Heart left ventricle (tissue), 16 donors: ENCODE measurements around the gene PSMD14. TPM values are rescaled to one million over a fixed set of nuclear protein-coding genes. Genes with fewer than 3 reads are reported as not detected.

Source experiments
- ATAC-seq, 4 donors: fragments of 200-7000 bp; cut with Tn5 transposase; one replicate each; pipeline ENCODE4 v1.9.1; 2020 to 2022; ENCODE audit warnings: moderate library complexity in 4 of 4, mild to moderate bottlenecking in 3 of 4, moderate number of reproducible peaks in 1 of 4
- DNase-seq, 5 donors: peaks; one replicate each; pipeline ENCODE4 v3.0.0-alpha.2; 2020
- H3K27ac ChIP-seq, 12 donors: fragments of 200-600 bp; sonication (generic) in 4 of 12; one replicate each; pipeline versions ENCODE4 v1.5.0 to v1.8.0; 2016 to 2022; ENCODE audit warnings: mild to moderate bottlenecking in 2 of 12
- H3K27me3 ChIP-seq, 9 donors: fragments of 200-600 bp; sonication (generic) in 2 of 9; one replicate each; pipeline versions ENCODE4 v1.5.1 to v1.8.0; 2016 to 2022; ENCODE audit warnings: mild to moderate bottlenecking in 3 of 9
- H3K36me3 ChIP-seq, 9 donors: fragments of 200-600 bp; sonication (generic) in 2 of 9; one replicate each; pipeline versions ENCODE4 v1.5.0 to v1.8.0; 2018 to 2022; ENCODE audit warnings: mild to moderate bottlenecking in 2 of 9
- H3K4me1 ChIP-seq, 12 donors: fragments of 200-600 bp; sonication (generic) in 4 of 12; one replicate each; pipeline versions ENCODE4 v1.5.0 to v1.8.0; 2016 to 2022; ENCODE audit warnings: mild to moderate bottlenecking in 3 of 12
- H3K4me3 ChIP-seq, 12 donors: fragments of 200-600 bp; sonication (generic) in 4 of 12; one replicate each; pipeline versions ENCODE4 v1.5.0 to v1.8.0; 2017 to 2022; ENCODE audit warnings: mild to moderate bottlenecking in 9 of 12, moderate library complexity in 4 of 12
- H3K9me3 ChIP-seq, 12 donors: fragments of 200-600 bp; sonication (generic) in 4 of 12; one replicate each; pipeline versions ENCODE4 v1.5.0 to v1.8.0; 2016 to 2022; ENCODE audit warnings: mild to moderate bottlenecking in 1 of 12
- POLR2A ChIP-seq, 2 donors: fragments of 450-650 bp; IDR thresholded peaks; one replicate each; pipeline ENCODE4 v1.6.1; 2017; ENCODE audit warnings: antibody characterized with exemption in 2 of 2, mild to moderate bottlenecking in 2 of 2, moderate library complexity in 2 of 2
- WGBS, 4 donors: extraction: QIAGEN DNeasy Blood & Tissue Kit in 2 of 4; methylation state at CpG; one replicate each; pipeline versions ENCODE4 v1.1.5 to v1.1.7; 2013 to 2018; 5-methylcytosine and 5-hydroxymethylcytosine counted together
- intact Hi-C, 10 donors: fragments of 100-400 bp; cut with DNase I; formaldehyde crosslinking; loops; one replicate each; pipeline versions ENCODE4 v1.11.1 to v1.14.2; 2022
- polyA plus RNA-seq, 2 donors: library from polyadenylated mRNA; stranded (reverse); fragments of 200-250 nt; gene quantifications; one replicate each; pipeline ENCODE4 v1.2.3, GENCODE V29; 2013
- total RNA-seq, 9 donors: library from RNA; depleted of rRNA in 2 of 9; stranded (reverse); fragments of >200 nt in 2 of 9; fragmentation: NEBNext Ultra II Directional in 3 of 9; extraction: Animal tissue kit (Norgen Biotek cat#: 25700) in 3 of 9; gene quantifications; one replicate each; pipeline versions ENCODE4 v1.1.0 to v1.2.4, GENCODE V29; 2016 to 2023
- TF ChIP-seq, protein P1 (sequence below), 12 donors: fragments of 200-600 bp; sonication (generic) in 4 of 12; IDR thresholded peaks; one replicate each; pipeline versions ENCODE4 v1.5.0 to v1.8.0; 2018 to 2022; ENCODE audit warnings: antibody characterized with exemption in 12 of 12, mild to moderate bottlenecking in 5 of 12
- donor health status: ischemic (EF 13 %, LVEDD 7.1; RV severe dilation, severe dysfunction).
- donor health status: healthy with polysubstance abuse.
- donor health status: DM: no; HTN: yes; CAD: no.
- donor health status: DM: no; HTN: no; CAD: no.
- donor health status: ischemic (EF 25% LVEDD 6.9; RV normal size, moderate dysfunction).
- donor health status: ischemic (EF 25% LVEDD 5.7; RV mildly dilated, moderate dysfunction).
- donor health status: healthy.
- donor health status: DM: yes; HTN: yes; CAD: no.
- donor health status: ischemic (EF 35%, LVEDD 5.7; RV mildly dilated, moderate dysfunction).
- donor health status: nonischemic (EF 11% LVEDD 7.7; RV severe dilation, severe dysfunction).
- donor health status: DM: yes; HTN: yes; CAD: no.
- donor health status: PGD.
- donor health status: ischemic (EF 29% LVEDD 5.4; RV normal size, mild dysfunction).
- donor health status: nonischemic (EF 23%, LVEDD 6.1; RV moderate dilation, normal function).

PSMD14 gene
- total and polyA plus RNA-seq, 11 donors: 22.9 to 87.7 (median 46.1) TPM

- peaks cover 0 to 15% (median 0%) of the 10 kb centered on the region in 9 donors for H3K36me3 ChIP-seq
- H3K27me3 ChIP-seq: no peaks in the 10 kb centered on the region
- 91 to 96% (median 93%) methylated on average over 3 of the region's 3 CpGs for WGBS, 4 donors
- DNase-seq: no peak
- ATAC-seq: no peak
- intact Hi-C loops: no loop called here
- TF ChIP-seq, protein P1, sequence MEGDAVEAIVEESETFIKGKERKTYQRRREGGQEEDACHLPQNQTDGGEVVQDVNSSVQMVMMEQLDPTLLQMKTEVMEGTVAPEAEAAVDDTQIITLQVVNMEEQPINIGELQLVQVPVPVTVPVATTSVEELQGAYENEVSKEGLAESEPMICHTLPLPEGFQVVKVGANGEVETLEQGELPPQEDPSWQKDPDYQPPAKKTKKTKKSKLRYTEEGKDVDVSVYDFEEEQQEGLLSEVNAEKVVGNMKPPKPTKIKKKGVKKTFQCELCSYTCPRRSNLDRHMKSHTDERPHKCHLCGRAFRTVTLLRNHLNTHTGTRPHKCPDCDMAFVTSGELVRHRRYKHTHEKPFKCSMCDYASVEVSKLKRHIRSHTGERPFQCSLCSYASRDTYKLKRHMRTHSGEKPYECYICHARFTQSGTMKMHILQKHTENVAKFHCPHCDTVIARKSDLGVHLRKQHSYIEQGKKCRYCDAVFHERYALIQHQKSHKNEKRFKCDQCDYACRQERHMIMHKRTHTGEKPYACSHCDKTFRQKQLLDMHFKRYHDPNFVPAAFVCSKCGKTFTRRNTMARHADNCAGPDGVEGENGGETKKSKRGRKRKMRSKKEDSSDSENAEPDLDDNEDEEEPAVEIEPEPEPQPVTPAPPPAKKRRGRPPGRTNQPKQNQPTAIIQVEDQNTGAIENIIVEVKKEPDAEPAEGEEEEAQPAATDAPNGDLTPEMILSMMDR (IDR thresholded peaks at IDR 0.05): no peak
- TF ChIP-seq POLR2A (IDR thresholded peaks at IDR 0.05): no peak
- no peak overlapping the region for H3K27ac ChIP-seq
- no peaks in the 10 kb centered on the region for H3K9me3 ChIP-seq
- H3K4me3 ChIP-seq: no peak overlapping the region
- peaks cover 0 to 24% (median 10%) of the 10 kb centered on the region in 12 donors for H3K4me1 ChIP-seq
Measured at GRCh38 chr2:161312996-161313395, 4.8 kb downstream of the PSMD14 start.

DNA sequence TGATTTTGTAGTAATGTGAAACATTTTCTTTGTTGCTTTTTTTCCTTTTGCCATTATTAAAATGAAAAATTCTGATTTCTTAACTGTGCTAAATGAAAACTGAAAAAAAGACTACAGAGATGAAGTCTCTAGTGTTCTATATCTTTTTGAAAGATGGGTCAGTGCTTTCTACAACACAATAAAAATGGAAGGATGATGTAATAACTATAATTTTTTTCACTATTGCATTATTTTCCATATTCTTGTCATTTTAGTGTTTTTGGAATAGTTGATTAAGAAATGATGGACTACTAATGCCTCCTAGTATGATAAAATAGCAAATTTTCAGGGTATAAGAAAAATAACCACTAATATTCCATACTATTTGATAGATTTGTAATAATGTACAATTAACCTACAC, 7.2 kb downstream of the PSMD14 start:
- peaks cover 0 to 22% (median 0%) of the 10 kb centered on the region in 9 donors for H3K36me3 ChIP-seq
- peaks cover 0 to 7% (median 0%) of the 10 kb centered on the region in 12 donors for H3K4me1 ChIP-seq
- intact Hi-C loops: no loop called here
- H3K9me3 ChIP-seq: no peaks in the 10 kb centered on the region
- no peak overlapping the region for H3K27ac ChIP-seq
- no peaks in the 10 kb centered on the region for H3K27me3 ChIP-seq
- DNase-seq (no peak), ATAC-seq (no peak)
- TF ChIP-seq, protein P1 (IDR thresholded peaks at IDR 0.05): no peak
- TF ChIP-seq POLR2A (IDR thresholded peaks at IDR 0.05): no peak
- no peak overlapping the region for H3K4me3 ChIP-seq

- Histone ChIP-seq H3K27ac (no peak overlapping the region), H3K4me1 (peaks cover 0 to 7% (median 0%) of the 10 kb centered on the region in 12 donors), H3K27me3 (no peaks in the 10 kb centered on the region), H3K9me3 (no peaks in the 10 kb centered on the region), H3K36me3 (peaks cover 0 to 27% (median 10%) of the 10 kb centered on the region in 9 donors), H3K4me3 (no peak overlapping the region)
- ATAC-seq (no peak), DNase-seq (no peak)
- intact Hi-C loops: no loop called here
- TF ChIP-seq, protein P1 (IDR thresholded peaks at IDR 0.05): no peak
- no peak for TF ChIP-seq POLR2A (IDR thresholded peaks at IDR 0.05)
Measured at GRCh38 chr2:161316701-161317100, 8.5 kb downstream of the PSMD14 start.

DNA sequence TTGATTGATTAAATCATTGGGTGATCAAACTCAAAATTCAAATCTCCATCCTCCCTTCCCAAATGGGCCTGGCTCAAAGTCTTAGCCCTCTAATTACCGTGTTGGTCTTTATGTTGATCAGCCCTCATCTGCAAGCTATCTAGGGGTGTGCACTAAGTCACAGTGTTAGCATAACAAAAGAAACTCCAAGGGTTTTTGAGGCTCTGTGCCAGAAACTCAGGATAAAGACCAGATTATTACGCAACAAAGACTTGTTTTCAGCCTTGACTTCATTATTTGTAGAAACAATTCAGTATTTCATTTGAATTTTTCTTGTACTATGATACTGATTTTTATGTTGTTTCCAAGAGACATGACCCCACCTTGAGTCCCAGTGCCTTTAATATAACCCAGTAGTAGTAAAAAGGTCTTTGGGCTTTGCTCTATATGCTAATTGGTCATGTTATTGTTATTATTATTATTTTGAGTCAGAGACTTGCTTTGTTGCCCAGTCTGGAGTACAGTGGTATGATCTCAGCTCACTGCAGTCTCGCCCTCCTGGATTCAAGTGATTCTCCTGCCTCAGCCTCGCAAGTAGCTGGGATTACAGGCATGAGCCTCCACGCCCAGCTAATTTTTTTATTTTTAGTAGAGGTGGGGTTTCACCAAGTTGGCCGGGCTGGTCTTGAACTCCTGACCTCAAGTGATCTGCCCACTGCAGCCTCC, 13.9 kb downstream of the PSMD14 start:
- 94 to 96% (median 94%) methylated on average over 6 of the region's 6 CpGs for WGBS, 4 donors
- no peak overlapping the region for H3K4me3 ChIP-seq
- intact Hi-C loops: no loop called here
- H3K36me3 ChIP-seq: peaks cover 0 to 35% (median 29%) of the 10 kb centered on the region in 9 donors
- no peaks in the 10 kb centered on the region for H3K9me3 ChIP-seq
- no peak for ATAC-seq
- TF ChIP-seq POLR2A (IDR thresholded peaks at IDR 0.05): no peak
- TF ChIP-seq, protein P1 (IDR thresholded peaks at IDR 0.05): no peak
- H3K27me3 ChIP-seq: no peaks in the 10 kb centered on the region
- H3K4me1 ChIP-seq: peaks cover 0 to 2% (median 0%) of the 10 kb centered on the region in 12 donors
- DNase-seq: no peak
- no peak overlapping the region for H3K27ac ChIP-seq
